Breast epithelium (tissue), 3 donors: ENCODE results near the gene SLX1A.

Source experiments
- CTCF ChIP-seq, 3 donors: fragments of 450-650 bp; IDR thresholded peaks; one replicate each; pipeline ENCODE4 v1.5.1; 2016 to 2017; ENCODE audit warnings: antibody characterized with exemption in 3 of 3, mild to moderate bottlenecking in 3 of 3, moderate library complexity in 3 of 3
- POLR2AphosphoS5 ChIP-seq, 3 donors: sonication (generic); formaldehyde crosslinking; IDR thresholded peaks; one replicate each; pipeline ENCODE4 v1.6.1; 2017; ENCODE audit warnings: antibody characterized with exemption in 3 of 3

DNA sequence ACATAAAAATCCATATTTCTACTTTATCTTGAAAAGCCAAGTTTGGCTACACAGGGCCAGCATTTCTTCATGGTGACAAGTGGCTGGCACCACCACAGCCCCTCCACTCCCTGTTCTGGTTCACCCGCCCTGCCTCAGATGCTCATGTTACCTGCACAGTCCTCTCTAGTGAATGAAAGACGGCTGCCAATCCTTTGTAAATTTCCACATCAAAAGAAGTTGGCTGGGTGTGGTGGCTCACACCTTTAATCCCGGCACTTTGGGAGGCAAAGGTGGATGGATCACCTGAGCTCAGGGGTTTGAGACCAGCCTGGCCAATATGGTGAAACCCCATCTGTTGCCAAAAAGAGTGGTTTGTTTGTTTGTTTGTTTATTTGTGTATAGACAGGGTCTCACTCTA, 30.1 kb upstream of the SLX1A start:
- TF ChIP-seq CTCF (IDR thresholded peaks at IDR 0.05) (no peak), POLR2AphosphoS5 (IDR thresholded peaks at IDR 0.05) (no peak)
